ENCODE results near the gene GUK1. TPM values are rescaled to one million over a fixed set of nuclear protein-coding genes. Genes with fewer than 3 reads are reported as not detected.
A peak's percentile ranks its signal among the peaks of the same experiment; 100 is the strongest.

Gene GUK1
- total RNA-seq, 1 donor = 367 TPM

GRCh38 chr1:228174482-228175315, 34.6 kb downstream of the GUK1 start:
- DNase-seq (ENCODE audit: low read depth) = peak; percentile 25
- no peak overlapping the region for H3K4me3 ChIP-seq (ENCODE audit: low read depth, low read length)
- no peak for TF ChIP-seq CTCF (IDR thresholded peaks at IDR 0.05; ENCODE audit: insufficient read depth, low read depth, low read length)

GRCh38 chr1:228175316-228176023, 35.4 kb downstream of the GUK1 start:
- DNase-seq (ENCODE audit: low read depth) = no peak
- TF ChIP-seq CTCF (IDR thresholded peaks at IDR 0.05; ENCODE audit: insufficient read depth, low read depth, low read length) = no peak
- H3K4me3 ChIP-seq (ENCODE audit: low read depth, low read length) = no peak overlapping the region

DNA sequence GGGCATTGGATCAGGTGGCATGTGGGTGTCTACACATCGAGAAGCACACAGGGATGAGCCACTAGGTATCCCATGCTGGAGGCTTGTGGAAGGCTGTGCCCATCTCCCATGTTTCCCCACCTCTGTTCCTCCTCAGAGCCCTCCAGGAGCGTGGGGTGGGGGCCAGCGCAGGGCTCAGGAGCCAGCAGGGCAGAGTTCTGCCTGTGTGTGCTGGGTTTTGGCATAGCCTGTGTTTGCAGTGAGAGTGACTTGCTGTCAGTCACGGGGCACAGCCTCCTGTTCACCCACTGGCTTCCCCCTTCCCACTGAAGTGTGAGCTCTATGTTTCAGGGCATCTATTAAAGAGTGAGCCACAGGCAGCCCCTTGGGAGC, 35.9 kb downstream of the GUK1 start:
- no peak overlapping the region for H3K4me3 ChIP-seq (ENCODE audit: low read depth, low read length)
- DNase-seq (ENCODE audit: low read depth) = no peak
- no peak for TF ChIP-seq CTCF (IDR thresholded peaks at IDR 0.05; ENCODE audit: insufficient read depth, low read depth, low read length)

DNA sequence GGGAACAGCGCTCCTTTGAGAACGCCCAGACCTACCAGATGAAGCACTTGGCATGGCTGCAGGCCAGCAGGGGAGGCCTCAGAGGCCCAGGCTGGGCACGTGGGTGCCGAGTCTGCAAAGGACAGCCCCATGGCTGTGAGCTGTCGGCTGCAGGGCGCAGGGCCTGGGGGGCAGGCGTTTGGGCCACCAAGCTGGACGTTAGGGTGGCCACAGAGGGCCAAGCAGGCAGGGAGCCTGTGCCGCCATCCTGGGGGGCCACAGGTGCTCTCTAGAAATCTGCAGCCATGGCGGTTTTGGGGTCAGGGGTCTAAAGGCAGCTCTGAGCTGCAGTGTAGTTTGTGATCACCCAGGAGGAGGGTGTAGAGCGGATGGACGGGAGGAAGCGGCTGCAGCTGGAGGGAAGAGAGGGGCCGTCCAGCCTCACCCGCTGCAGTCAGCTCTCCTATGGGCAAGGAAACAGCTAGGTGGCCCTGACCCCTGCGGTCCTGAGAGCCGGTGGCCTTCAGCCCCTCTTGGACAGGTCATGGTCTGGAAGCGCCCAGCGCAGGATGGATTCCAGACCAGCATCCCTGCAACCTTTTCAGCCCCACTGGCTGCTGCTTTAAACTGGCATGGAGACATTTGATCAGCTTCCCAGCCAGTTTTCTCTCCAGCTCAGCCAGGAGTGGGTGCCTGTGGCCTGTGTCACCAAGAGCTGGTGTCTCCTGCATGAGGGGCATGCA, 36.5 kb downstream of the GUK1 start:
- no peak for DNase-seq (ENCODE audit: low read depth)
- no peak for TF ChIP-seq CTCF (IDR thresholded peaks at IDR 0.05; ENCODE audit: insufficient read depth, low read depth, low read length)
- no peak overlapping the region for H3K4me3 ChIP-seq (ENCODE audit: low read depth, low read length)

- DNase-seq (ENCODE audit: low read depth) = no peak
- H3K4me3 ChIP-seq (ENCODE audit: low read depth, low read length) = no peak overlapping the region
- TF ChIP-seq CTCF (IDR thresholded peaks at IDR 0.05; ENCODE audit: insufficient read depth, low read depth, low read length) = no peak
Observed at GRCh38 chr1:228177183-228177475, 37.0 kb downstream of the GUK1 start.

DNA sequence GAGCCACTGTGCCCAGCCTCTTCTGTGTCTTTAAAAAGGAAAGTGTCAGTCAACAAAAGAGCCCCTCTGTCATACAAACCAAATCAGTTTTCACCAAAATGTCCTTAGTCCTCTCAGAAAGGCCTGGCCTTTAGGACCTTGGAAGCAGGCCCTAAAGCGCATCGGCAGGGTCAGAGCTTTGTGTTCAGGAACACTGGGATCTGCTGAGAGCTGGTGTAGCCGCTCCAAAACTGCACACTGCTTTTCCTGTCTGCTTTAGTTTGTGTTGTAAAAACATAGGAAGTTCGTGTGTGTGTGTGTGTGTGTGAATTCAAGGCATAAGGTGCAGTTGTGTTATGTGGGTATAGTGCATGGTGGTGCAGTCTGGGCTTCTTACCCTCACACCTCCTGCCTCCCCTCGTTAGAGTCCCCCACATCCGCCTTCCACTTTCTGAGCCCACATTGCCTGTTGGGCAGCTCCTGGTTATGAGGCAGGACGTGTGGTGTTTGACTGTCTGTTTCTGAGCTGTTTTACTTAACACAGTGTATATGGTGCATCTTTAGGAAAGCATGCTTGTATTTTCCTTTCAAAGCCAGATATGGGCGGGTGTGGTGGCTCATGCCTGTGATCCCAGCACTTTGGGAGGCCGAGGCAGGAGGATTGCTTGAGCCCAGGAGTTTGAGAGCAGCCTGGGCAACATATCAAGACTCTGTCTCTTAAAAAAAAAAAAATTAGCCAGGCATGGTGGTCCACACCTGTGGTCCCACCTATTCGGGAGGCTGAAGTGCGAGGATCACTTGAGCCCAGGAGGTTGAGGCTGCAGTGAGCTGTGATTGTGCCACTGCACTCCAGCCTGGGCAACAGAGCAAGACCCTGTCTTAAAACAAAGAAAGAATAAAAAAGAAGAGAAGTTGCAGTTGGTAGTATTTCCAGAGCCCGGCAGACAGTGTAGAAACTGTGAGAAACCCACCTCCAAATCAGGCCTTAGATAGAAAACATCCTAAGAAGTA, 37.9 kb downstream of the GUK1 start:
- H3K4me3 ChIP-seq (ENCODE audit: low read depth, low read length) = no peak overlapping the region
- no peak for TF ChIP-seq CTCF (IDR thresholded peaks at IDR 0.05; ENCODE audit: insufficient read depth, low read depth, low read length)
- no peak for DNase-seq (ENCODE audit: low read depth)
